HG03432 (cell line): ENCODE results near the gene PDXDC1.
A peak's percentile ranks its signal among the peaks of the same experiment; 100 is the strongest.
"Not testable (repeated sequence)": the region's sequence is repeated elsewhere in the genome, so short reads cannot be mapped to it uniquely, and the experiment has no call there.

Experiments
- ATAC-seq: cut with Tn5 transposase; IDR thresholded peaks from one replicate; pipeline ENCODE4 v1.9.1; 2021; ENCODE audit warnings: mild to moderate bottlenecking, moderate library complexity; ENCODE audit not compliant: unreplicated experiment

PDXDC1 gene

DNA sequence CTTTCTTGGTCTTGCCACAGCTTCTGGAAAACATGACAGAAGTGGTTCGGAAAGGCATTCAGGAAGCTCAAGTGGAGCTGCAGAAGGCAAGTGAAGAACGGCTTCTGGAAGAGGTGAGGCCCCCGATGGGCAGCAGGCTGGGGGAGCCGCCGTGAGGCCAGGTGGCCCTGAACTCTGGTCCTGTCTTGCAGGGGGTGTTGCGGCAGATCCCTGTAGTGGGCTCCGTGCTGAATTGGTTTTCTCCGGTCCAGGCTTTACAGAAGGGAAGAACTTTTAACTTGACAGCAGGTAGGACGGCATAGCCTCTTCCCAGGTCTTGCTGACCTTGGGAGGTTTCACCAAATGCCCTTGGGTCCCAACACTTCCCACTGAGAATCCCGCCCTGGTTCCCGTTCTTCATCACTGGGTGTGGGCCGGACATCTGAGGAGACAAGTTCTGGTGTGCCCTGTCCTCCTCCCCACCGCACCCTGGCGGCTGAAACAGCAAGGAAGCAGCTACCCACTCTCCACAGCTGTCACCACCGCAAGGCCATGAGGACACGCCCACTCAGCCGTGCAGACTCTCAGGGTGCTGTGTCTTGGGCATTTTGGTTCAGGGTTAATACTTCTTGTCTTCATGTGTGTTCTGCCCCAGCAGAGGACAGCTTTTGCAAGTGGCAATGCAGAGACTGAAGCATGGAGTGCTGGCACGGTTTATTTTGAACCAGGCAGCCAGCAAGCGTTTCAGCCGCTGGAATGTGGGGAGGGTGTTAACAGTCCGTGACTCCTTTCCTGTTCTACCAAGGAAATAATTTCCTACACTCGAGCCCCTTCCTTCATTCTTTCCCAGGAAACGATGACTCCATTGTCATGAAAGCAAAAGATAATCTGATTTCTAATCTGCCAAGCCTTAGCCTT lies 59.7 kb downstream of the PDXDC1 start:
- ATAC-seq, result no peak

DNA sequence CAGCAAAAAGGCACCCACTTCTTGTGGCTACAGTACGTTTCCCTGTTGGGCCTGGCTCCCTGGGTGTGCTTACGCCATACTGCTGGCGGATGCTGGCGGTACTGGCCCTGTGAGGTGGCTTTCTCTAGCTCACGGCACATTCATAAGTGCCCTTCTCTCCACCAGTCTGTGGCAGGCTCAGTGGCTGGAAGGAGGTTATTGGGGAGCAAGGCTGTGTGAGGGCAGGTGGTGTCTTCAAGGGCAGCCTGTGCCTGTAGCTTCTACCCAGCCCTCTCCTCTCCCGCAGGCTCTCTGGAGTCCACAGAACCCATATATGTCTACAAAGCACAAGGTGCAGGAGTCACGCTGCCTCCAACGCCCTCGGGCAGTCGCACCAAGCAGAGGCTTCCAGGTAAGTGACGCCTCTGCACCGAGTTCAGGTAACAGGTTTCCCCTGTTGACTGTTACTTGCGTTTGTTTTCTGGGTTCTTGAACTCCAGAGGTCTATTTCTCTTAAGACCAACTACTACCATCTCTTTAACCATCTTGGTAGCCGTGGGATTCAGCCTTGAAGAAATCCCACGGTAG lies 60.4 kb downstream of the PDXDC1 start:
- no peak for ATAC-seq

DNA sequence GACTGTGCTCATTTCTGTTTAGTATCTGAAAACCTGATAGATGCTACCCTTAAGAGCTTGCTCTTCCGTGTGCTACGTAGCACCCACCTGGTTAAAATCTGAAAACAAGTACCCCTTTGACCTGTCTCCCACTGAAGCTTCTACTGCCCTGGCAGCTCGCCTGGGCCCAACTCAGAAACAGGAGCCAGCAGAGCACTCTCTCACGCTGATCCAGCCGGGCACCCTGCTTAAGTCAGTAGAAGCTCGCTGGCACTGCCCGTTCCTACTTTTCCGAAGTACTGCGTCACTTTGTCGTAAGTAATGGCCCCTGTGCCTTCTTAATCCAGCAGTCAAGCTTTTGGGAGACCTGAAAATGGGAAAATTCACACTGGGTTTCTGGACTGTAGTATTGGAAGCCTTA lies 62.2 kb downstream of the PDXDC1 start:
- ATAC-seq, result no peak

DNA sequence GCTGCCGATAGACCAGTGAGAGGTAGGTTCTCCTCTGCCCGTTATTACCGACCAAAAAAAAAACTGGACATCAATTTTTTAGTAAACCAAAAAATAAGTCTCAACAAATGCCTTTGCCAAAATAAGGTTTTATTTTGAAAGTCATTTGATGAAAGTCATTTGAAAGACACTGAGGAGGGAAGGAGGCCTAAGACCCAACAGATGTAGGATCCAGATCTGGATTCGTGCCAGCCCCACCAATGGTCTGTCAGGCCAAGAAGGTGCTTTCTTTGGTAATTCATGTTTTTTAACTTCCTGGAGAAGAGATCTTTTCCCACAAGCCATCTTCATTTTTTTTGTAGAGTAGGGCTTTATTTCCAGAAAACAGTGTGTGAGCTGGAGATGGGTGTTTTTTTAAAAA lies 62.9 kb downstream of the PDXDC1 start:
- ATAC-seq, result no peak

DNA sequence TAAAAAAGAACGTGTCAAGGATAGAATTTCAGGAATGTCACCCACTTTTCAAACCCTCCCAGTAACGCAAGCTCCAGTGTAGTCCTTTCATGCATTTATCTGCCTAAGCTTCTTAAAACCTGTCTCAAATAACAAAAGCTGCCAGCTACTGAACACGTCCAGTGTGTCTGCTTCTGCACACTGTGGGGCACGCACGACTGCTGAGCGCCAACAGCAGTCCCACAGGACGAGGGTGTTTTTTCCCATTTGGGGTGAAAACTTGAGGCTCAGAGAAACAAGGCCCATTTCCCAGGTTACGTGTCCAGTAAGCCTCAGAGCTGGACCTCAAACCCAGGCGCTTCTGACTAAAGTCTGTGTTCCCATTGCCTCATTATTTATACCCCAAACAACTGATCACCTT lies 63.9 kb downstream of the PDXDC1 start:
- no peak for ATAC-seq

DNA sequence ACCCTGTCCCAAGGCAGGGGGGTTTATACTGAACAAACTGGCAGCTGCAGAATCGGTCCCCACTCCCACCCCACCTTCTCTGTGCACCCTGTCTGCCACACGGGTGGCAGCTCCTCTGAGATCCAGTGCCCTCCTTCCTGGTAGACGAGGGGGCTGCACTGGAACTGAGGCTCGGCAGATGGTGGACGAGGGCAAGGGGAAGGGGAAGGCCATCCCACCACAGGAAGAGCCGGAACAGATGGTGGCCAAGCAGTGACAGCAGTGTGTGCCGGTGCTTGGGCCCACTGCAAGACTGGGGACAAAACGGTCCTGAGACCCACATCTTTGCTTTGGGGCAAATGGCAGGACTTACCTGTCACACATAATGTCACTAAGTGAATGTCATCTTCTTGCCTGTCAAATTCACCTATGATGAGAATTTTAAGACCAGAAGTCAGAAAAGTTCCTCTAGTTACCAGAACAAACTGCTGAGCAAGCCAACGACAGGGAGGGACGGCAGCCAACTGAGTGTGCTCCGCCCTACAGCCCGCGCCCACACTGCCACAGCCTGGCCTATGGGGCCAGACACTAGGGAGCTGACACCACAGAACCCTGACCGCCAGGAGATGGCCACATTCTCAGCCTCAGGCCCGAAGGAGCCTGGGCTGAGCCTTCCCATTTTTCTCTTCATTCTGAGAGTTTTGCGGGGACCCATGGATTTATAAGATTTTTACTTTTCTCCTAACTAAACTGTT lies 66.6 kb downstream of the PDXDC1 start:
- ATAC-seq, result no peak

DNA sequence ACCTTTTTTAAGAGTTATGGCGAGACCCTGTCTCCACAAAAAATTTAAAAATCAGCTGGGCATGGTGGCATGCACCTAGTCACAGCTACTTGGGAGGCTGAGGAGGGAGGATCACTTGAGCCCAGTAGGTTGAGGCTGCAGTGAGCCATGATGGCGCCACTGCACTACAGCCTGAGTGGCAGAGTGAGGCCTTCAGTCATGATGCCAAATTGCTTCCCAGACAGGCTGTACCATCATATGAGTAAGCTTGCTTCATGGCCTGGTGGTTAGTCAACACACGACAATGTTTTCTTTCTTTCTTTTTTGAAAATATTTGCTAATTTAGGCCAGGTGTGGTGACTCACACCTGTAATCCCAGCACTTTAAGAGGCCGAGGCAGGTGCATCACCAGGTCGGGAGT lies 68.5 kb downstream of the PDXDC1 start:
- ATAC-seq, result no peak

DNA sequence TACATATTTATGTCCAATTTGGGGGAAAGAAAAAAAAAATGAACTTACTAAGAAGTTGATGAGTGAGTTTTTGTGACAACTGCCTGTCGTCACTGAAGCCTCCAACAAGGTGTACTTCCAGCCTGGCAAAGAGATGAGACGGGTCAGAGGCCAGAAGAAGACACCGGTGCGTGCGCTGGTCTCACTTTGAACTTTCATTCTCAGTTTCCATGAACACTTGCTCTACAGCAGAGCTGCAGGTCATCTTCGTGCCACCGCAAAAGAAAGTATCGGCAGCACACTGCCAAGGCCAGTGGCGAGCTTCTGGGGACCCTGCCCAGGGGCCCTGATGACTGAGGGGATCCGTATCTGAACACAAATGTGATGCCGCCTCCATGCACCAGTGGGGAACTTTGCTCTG lies 69.5 kb downstream of the PDXDC1 start:
- no peak for ATAC-seq

DNA sequence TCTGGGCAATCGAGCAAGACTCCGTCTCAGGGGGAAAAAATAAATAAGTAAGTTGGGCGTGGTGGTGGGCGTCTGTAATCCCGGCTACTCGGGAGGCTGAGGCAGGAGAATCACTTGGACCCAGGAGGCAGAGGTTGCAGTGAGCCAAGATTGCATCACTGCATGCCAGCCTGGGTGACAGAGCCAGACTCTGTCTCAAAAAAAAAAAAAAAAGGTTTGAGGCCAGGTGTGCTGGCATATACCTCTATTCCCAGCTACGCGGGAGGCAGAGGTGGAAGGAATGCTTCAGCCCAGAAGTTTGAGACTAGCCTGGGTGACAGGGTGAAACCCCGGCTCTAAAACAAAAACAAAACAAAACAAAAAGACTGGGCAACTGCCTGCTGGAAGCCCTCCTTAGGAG lies 70.4 kb downstream of the PDXDC1 start:
- ATAC-seq, result not testable (repeated sequence)

DNA sequence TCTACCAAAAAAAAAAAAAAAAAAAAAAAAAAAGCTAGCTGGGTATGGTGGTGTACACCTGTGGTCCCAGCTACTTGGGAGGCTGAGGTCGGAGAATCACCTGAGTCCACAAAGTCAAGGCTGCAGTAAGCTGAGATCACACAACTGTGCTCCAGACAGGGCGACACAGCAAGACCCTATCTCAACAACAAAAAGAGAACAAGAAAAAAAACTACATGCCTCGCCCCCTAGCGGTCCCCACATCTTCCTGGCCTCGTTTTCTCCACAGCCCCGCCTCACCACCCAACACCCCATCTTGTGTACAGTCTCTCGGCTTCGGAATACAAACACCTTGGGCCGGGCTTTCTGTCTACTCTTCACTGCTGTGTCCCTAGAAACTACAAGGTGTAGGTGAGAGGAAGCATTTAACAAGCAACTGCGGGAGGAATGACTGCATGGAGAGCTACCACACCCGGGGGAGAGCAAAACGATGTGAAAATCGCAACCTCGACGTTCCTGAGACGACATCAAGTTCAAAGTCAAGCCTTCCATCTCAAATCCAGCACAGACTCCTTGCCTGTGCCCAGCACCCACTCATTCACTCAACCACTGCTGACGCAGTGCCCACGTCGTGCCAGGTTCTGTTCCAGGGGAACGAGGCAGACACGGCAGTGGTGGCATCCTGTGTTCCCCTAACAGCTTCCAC lies 72.0 kb downstream of the PDXDC1 start:
- ATAC-seq, result no peak

DNA sequence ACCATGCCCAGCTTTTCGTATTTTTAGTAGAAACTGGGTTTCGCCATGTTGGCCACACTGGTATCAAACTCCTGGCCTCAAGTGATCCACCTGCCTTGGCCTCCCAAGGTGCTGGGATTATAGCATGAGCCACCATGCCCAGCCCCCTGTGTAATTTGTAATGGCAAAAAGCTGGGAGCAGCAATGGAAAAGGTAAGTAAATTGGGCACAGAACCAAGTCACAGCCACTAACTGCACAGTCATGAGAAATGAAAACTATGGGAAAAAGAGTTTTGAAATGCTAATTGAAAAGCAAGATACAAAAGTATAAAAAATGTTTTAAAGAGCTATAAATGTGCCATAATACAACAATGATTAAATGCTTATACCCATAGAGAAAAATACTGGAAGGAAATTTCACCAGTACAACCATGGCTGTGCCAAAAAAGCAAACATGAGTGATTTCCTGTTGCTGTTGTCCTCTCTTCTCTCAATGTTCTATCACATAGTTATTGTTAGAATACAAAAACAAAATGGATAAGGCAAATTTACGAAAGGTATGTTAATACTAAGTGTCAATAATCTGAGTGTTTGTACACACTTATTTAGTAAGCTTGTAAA lies 74.9 kb downstream of the PDXDC1 start:
- ATAC-seq, result no peak

DNA sequence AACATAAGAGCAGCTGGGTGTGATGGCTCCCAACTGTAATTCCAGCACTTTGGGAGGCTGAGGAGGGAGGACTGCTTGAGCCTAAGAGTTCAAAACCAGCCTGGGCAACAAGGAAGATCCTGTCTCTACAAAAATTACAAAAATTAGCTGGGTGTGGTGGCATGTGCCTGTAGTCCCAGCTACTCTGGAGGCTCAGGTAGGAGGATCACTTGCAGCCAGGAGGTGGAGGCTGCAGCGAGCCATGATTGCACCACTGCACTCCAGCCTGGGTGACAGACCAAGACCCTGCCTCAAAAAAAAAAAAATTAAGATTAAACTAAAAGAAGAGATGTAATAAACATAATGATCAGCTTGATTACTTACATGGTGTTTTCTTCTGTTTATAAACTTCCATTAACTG lies 75.6 kb downstream of the PDXDC1 start:
- ATAC-seq, result not testable (repeated sequence)

DNA sequence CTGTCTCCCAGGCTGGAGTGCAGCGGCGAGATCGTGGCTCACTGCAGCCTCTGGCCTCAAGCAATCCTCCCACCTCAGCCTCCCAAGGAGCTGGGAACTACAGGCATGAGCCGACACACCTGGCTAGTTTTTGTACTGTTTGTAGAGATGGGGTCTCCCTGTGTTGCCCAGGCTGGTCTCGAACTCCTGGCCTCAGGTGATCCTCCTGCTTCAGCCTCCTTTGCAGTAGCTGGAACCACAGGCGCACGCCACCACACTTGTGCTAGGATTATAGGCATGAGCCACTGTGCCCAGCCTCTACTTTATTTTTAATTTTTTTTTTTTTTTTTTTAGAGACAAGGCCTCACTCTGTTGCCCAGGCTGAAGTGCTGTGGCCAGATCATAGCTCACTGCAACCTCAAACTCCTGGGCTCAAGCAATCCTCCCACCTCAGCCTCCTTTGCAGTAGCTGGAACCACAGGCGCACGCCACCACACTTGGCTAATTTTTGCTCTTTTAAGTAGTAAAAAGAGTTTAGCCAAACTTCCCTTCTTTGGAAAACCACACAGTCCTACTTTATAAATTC lies 76.6 kb downstream of the PDXDC1 start:
- ATAC-seq, result no peak

DNA sequence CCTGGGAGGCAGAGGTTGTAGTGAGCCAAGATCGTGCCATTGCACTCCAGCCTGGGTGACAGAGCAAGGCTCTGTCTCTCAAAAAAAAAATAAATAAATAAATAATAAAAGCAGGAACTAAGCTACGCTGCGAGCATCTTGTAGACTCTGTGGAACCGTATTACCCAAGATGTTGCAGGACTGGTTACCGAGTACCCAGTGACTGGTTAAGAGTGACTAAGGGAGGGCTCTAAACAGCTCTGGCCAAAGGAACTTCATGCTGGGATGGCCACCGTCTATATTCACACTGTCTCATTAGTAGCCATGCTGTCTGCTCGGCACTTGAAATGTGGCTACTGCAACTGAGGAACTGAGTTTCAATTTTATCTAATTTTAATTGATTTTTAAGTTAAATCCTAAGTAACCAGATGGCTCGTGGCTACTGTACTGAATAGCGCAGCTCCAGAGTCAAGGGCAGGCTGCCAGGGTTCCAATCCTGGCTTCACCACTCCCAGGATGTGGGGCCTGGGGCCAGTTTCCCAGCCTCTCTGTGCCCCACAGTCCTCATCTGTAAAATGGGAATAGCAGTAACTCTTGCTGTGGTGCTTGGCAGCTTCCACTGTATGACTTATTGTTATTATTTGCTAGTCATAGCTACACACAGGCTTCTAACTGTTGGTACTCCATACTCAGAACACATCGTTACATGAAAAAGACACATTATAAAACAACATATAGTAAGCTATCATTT lies 78.1 kb downstream of the PDXDC1 start:
- ATAC-seq, result no peak

DNA sequence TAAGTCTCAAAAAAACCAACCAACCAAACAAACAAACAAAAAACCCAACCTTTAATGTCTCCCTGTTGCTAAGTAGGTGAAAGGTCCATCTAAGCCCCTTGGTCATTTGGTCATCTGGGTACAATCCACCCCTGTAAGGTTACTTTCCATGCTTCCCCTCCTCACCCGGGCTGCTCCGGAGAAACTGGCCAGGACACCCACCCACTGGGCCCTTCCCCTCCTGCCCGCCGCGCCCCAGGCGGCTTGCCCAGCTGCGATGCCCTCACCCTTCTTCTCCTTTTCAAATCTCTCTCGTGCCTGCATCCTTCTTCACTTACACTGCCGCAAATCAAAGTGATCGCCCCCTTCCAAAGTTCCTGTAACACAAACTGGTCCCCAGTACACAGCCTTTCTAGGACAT lies 79.1 kb downstream of the PDXDC1 start:
- ATAC-seq, result no peak

DNA sequence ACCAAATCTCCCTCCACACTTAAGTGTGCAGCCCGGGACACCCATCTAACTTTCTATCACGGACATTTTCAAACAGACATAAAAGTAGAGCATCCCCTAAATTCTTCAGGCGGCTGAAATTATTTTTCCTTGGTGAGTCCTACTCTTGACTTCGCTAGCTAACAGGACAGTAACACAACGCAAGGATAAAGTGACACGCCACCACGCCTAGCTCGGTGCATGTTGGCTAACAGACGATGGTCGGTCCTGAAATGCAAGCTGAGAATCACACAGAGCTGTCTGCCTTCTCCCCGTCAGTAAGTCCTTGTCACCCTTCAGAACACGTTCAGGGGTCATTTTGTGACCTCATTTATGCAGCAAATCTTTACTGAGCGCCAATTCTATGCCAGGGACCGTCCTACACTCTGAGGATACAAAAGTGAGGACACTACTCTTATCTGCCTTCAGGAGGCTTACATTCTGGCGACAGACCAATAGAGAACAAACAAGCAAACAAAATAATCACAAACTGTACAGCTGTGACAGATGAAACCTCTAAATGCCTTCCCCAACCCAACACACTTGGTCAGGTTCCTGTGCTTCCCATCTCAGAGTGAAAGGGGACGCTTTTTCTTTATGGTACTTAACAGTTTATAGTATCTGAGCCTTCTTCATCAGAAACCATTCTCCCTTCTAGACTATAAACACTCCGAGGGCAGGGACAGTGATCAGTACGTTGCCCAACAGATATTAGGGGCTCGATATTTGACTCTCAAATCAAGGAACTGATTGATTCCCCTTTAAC lies 79.7 kb downstream of the PDXDC1 start:
- ATAC-seq, result no peak

DNA sequence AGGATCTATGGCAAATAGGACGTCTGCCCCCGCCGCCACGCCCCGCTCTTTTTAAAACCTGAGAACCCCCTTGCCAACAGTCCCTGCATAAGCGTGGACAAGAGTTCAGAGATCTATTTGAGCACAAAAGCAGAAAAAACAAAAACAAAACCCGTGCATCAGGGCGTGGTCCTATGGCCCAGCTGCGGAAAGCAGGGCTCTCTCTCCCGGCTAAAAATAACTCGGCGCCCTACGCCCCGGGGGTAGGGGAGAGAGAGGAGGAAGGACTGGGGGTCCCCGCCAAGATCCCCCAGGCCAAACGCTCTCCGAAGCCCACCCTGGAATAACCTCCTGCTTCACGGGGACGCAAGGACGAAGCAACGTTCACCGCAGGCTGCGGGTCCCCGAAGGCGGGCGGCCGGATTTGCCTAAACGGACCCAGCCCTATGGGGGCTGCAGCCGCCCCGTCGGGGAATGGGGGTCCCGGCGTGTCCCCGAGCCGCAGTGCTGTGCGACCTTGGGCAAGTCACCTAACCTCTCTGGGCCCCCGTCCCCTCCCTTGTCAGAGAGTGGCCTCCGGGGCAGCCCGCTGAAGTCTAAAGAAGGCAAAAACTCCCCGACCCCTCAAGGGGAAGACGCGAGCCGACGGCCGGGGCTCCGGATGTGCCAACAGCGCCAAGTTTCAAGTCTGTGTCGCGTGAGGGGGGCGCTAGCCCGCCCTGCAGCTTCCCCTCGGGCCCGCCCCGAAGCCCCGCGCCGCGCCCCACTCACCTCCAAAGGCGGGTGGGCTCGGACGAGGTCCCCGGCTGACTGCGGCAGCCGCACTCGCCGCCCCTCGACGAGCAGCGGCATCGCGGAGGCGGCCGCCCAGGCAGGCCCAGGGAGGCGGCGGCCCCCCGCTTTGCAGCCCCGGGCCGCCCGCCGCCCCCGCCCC lies 80.6 kb downstream of the PDXDC1 start:
- ATAC-seq, result peak; percentile 70
